ENCODE data around the gene RYR1. TPM values are rescaled to one million over a fixed set of nuclear protein-coding genes. Genes with fewer than 3 reads are reported as not detected.

Gene RYR1
- total RNA-seq, 4 donors from 2014 or later: 0.20 to 2.1 (median 1.4) TPM

- no peak overlapping the region for H3K27ac ChIP-seq
- H3K4me3 ChIP-seq: no peak overlapping the region
- intact Hi-C loops (cut with DNase I; ENCODE audit: low total_unique reads): no loop called here
- no peak for DNase-seq
- H3K9me3 ChIP-seq: no peaks in the 10 kb centered on the region
- 74 to 90% methylated on average over 3 to 5 of the region's 5 CpGs for WGBS, 2 donors (ENCODE audit: low coverage in 1 of 2)
- no peak for TF ChIP-seq POLR2AphosphoS5 (IDR thresholded peaks at IDR 0.05)
- no peak for TF ChIP-seq POLR2A (IDR thresholded peaks at IDR 0.05)
- TF ChIP-seq EP300 (IDR thresholded peaks at IDR 0.05; ENCODE audit: low read depth): no peak
- no peak for TF ChIP-seq CTCF (IDR thresholded peaks at IDR 0.05)
- H3K4me1 ChIP-seq: no peaks in the 10 kb centered on the region
- H3K36me3 ChIP-seq: no peaks in the 10 kb centered on the region
- in situ Hi-C loops (cut with MboI; ENCODE audit: low pct_ligation_motif_present in 1 of 4, low pct_unique_long_range_greater_than_20kb in 1 of 4, low sequenced_read_pairs in 3 of 4): no loop called here
- no peaks in the 10 kb centered on the region for H3K27me3 ChIP-seq
Observed at GRCh38 chr19:38449518-38449917, 16.0 kb downstream of the RYR1 start.

- intact Hi-C loops (cut with DNase I; ENCODE audit: low total_unique reads): no loop called here
- TF ChIP-seq POLR2A (IDR thresholded peaks at IDR 0.05) (no peak), EP300 (IDR thresholded peaks at IDR 0.05; ENCODE audit: low read depth) (no peak), POLR2AphosphoS5 (IDR thresholded peaks at IDR 0.05) (no peak), CTCF (IDR thresholded peaks at IDR 0.05) (no peak)
- no peak for DNase-seq
- Histone ChIP-seq H3K36me3 (no peaks in the 10 kb centered on the region), H3K4me3 (no peak overlapping the region), H3K9me3 (no peaks in the 10 kb centered on the region), H3K4me1 (no peaks in the 10 kb centered on the region), H3K27ac (no peak overlapping the region), H3K27me3 (no peaks in the 10 kb centered on the region)
- in situ Hi-C loops (cut with MboI; ENCODE audit: low pct_ligation_motif_present in 1 of 4, low pct_unique_long_range_greater_than_20kb in 1 of 4, low sequenced_read_pairs in 3 of 4): no loop called here
- WGBS, 2 donors (ENCODE audit: low coverage in 1 of 2): 77% methylated on average over 8 of the region's 8 CpGs; no CpG with 5 or more reads in 1 of the 2 donors
Observed at GRCh38 chr19:38451036-38451435, 17.5 kb downstream of the RYR1 start.

GRCh38 chr19:38451629-38452028 is 18.1 kb downstream of the RYR1 start:
- in situ Hi-C loops (cut with MboI; ENCODE audit: low pct_ligation_motif_present in 1 of 4, low pct_unique_long_range_greater_than_20kb in 1 of 4, low sequenced_read_pairs in 3 of 4): no loop called here
- TF ChIP-seq EP300 (IDR thresholded peaks at IDR 0.05; ENCODE audit: low read depth): no peak
- no peak for TF ChIP-seq POLR2AphosphoS5 (IDR thresholded peaks at IDR 0.05)
- no peak for TF ChIP-seq POLR2A (IDR thresholded peaks at IDR 0.05)
- TF ChIP-seq CTCF (IDR thresholded peaks at IDR 0.05): no peak
- WGBS, 2 donors (ENCODE audit: low coverage in 1 of 2): 84% methylated on average over 9 of the region's 9 CpGs; no CpG with 5 or more reads in 1 of the 2 donors

GRCh38 chr19:38452430-38453366 is 19.2 kb downstream of the RYR1 start:
- H3K36me3 ChIP-seq: no peaks in the 10 kb centered on the region
- H3K4me3 ChIP-seq: no peak overlapping the region
- H3K4me1 ChIP-seq: no peaks in the 10 kb centered on the region
- in situ Hi-C loops (cut with MboI; ENCODE audit: low pct_ligation_motif_present in 1 of 4, low pct_unique_long_range_greater_than_20kb in 1 of 4, low sequenced_read_pairs in 3 of 4): no loop called here
- no peak overlapping the region for H3K27ac ChIP-seq
- TF ChIP-seq POLR2A (IDR thresholded peaks at IDR 0.05): no peak
- no peak for TF ChIP-seq CTCF (IDR thresholded peaks at IDR 0.05)
- no peak for TF ChIP-seq EP300 (IDR thresholded peaks at IDR 0.05; ENCODE audit: low read depth)
- no peak for TF ChIP-seq POLR2AphosphoS5 (IDR thresholded peaks at IDR 0.05)
- no peak for DNase-seq
- H3K9me3 ChIP-seq: no peaks in the 10 kb centered on the region
- 42 to 78% methylated on average over 14 to 27 of the region's 45 CpGs for WGBS, 2 donors (ENCODE audit: low coverage in 1 of 2)
- intact Hi-C loops (cut with DNase I; ENCODE audit: low total_unique reads): no loop called here
- no peaks in the 10 kb centered on the region for H3K27me3 ChIP-seq

More at GRCh38 chr19:38451629-38452028, 18.1 kb downstream of the RYR1 start:
- DNase-seq: no peak
- no peaks in the 10 kb centered on the region for H3K27me3 ChIP-seq
- H3K4me3 ChIP-seq: no peak overlapping the region
- H3K27ac ChIP-seq: no peak overlapping the region
- no peaks in the 10 kb centered on the region for H3K9me3 ChIP-seq
- H3K36me3 ChIP-seq: no peaks in the 10 kb centered on the region
- no peaks in the 10 kb centered on the region for H3K4me1 ChIP-seq
- intact Hi-C loops (cut with DNase I; ENCODE audit: low total_unique reads): no loop called here

Data from transverse colon (tissue), 4 donors.